ENCODE measurements around the gene MX2.
"Not testable (repeated sequence)": the region's sequence is repeated elsewhere in the genome, so short reads cannot be mapped to it uniquely, and the experiment has no call there.

Gene MX2

DNA sequence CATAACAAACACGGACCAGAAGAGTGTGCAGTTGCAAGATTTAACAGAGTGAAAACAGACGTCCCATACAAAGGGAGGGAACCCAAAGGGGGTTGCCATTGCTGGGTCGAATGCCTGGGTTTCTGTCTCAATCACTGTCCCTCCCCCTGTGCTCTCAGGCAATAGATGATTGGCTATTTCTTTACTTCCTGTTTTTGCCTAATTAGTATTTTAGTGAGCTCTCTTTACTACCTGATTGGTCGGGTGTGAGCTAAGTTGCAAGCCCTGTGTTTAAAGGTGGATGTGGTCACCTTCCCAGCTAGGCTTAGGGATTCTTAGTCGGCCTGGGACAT, 61.4 kb downstream of the MX2 start:
- H3K27ac ChIP-seq (ENCODE audit: low read depth, low read length); H3K9ac ChIP-seq (ENCODE audit: low read depth in 1 of 2, low read length in 2 of 2); H3K36me3 ChIP-seq (ENCODE audit: control insufficient read depth in 1 of 2, insufficient read depth in 2 of 2, low read length in 2 of 2); H3K4me3 ChIP-seq (ENCODE audit: low read depth in 1 of 2, low read length in 2 of 2); H3K9me3 ChIP-seq (ENCODE audit: control insufficient read depth in 1 of 2, low read length in 2 of 2); H3K27me3 ChIP-seq (ENCODE audit: control insufficient read depth in 1 of 2, insufficient read depth in 2 of 2, low read length in 2 of 2): not testable (repeated sequence)
- H3K4me1 ChIP-seq (ENCODE audit: control insufficient read depth in 1 of 2, insufficient read depth in 2 of 2, low read length in 2 of 2) = peaks cover 8 to 20% of the 10 kb centered on the region in 2 donors

DNA sequence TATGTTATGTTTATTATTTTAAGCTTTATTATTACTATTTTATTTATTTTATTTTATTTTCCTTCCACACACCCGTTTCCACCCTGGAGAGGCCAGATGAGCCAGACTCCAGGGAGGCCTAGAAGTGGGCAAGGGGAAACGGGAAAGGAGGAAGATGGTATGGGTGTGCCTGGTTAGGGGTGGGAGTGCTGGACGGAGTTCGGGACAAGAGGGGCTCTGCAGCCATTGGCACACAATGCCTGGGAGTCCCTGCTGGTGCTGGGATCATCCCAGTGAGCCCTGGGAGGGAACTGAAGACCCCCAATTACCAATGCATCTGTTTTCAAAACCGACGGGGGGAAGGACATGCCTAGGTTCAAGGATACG, 63.7 kb downstream of the MX2 start:
- peak overlapping the region; percentile 50 to 89 for H3K9ac ChIP-seq (ENCODE audit: low read depth in 1 of 2, low read length in 2 of 2)
- no peaks in the 10 kb centered on the region for H3K9me3 ChIP-seq (ENCODE audit: control insufficient read depth in 1 of 2, low read length in 2 of 2)
- H3K27ac ChIP-seq (ENCODE audit: low read depth, low read length) = peak overlapping the region; percentile 53
- H3K4me1 ChIP-seq (ENCODE audit: control insufficient read depth in 1 of 2, insufficient read depth in 2 of 2, low read length in 2 of 2) = peaks cover 8 to 15% of the 10 kb centered on the region in 2 donors
- H3K36me3 ChIP-seq (ENCODE audit: control insufficient read depth in 1 of 2, insufficient read depth in 2 of 2, low read length in 2 of 2) = peaks cover 12 to 19% of the 10 kb centered on the region in 2 donors
- H3K27me3 ChIP-seq (ENCODE audit: control insufficient read depth in 1 of 2, insufficient read depth in 2 of 2, low read length in 2 of 2) = no peaks in the 10 kb centered on the region
- H3K4me3 ChIP-seq (ENCODE audit: low read depth in 1 of 2, low read length in 2 of 2) = peak overlapping the region; percentile 65 to 86

DNA sequence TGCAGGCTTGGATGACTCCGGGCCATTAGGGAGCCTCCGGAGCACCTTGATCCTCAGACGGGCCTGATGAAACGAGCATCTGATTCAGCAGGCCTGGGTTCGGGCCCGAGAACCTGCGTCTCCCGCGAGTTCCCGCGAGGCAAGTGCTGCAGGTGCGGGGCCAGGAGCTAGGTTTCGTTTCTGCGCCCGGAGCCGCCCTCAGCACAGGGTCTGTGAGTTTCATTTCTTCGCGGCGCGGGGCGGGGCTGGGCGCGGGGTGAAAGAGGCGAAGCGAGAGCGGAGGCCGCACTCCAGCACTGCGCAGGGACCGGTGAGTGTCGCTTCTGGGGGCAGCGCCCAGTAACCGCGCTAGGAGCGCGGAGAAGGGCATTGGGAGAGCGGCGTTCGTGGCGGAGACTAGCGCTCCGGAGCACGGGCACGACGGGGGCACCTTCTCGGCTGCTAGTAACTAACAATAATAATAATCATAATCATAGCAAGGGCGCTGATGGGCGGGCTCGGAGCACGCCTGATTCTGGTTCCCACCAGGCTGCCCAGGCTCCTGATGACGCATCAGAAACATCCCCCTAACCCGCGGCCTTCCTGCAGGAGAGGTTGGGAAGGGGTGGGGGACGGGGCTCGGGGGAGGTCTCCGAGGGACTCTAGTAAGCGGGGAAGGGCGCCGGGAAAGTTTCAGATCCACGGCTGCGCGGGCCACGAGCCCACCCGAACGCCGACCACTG, 64.3 kb downstream of the MX2 start, which contains the start of gene MX1:
TSS of gene MX1 (plus strand) at position 286 of the 722 bp plus-strand sequence. CDS start 5,832 bp downstream, outside the sequence.
- peak within 1 kb of the TSS; percentile 65 to 86 for H3K4me3 ChIP-seq (ENCODE audit: low read depth in 1 of 2, low read length in 2 of 2)
- peaks cover 8 to 12% of the 10 kb centered on the region in 2 donors for H3K4me1 ChIP-seq (ENCODE audit: control insufficient read depth in 1 of 2, insufficient read depth in 2 of 2, low read length in 2 of 2)
- peak within 1 kb of the TSS; percentile 53 for H3K27ac ChIP-seq (ENCODE audit: low read depth, low read length)
- no peaks in the 10 kb centered on the region for H3K9me3 ChIP-seq (ENCODE audit: control insufficient read depth in 1 of 2, low read length in 2 of 2)
- H3K9ac ChIP-seq (ENCODE audit: low read depth in 1 of 2, low read length in 2 of 2) = peak within 1 kb of the TSS; percentile 50 to 89
- peaks cover 12 to 24% of the 10 kb centered on the region in 2 donors for H3K36me3 ChIP-seq (ENCODE audit: control insufficient read depth in 1 of 2, insufficient read depth in 2 of 2, low read length in 2 of 2)
- H3K27me3 ChIP-seq (ENCODE audit: control insufficient read depth in 1 of 2, insufficient read depth in 2 of 2, low read length in 2 of 2) = no peaks in the 10 kb centered on the region

DNA sequence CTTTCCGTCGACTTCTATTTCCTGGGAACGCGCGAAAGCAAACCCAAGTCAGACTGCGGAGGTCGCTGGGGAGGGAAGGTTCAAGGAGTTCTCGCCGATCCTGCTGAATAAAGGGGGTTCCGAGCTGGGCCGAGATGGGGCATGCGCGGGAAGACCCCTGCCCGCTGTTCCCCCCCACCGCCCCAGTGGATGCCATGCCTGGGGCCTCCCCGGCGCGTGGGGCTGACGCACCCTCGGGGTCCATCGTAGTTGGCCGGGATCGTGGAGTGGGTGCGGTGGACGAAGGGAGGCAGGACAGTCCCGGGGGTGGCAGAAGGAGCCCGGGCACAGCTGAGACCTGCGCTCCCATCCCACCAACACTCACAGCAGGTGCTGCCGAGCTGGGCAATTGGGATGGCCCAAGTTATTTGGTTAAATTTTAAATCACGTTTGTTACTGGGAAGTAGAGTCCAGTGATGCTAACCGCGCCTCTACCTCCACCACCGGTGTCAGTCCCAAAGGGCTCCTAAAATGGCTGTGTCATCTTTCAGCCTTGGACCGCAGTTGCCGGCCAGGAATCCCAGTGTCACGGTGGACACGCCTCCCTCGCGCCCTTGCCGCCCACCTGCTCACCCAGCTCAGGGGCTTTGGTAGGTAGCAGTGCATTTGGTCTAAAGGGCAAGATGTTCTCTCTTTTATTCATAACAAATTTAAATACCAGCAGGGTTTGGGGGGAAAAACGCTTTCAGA, 65.0 kb downstream of the MX2 start:
- Histone ChIP-seq H3K27ac (ENCODE audit: low read depth, low read length) (no peak overlapping the region), H3K4me3 (ENCODE audit: low read depth in 1 of 2, low read length in 2 of 2) (peak overlapping the region; percentile 65 to 86), H3K36me3 (ENCODE audit: control insufficient read depth in 1 of 2, insufficient read depth in 2 of 2, low read length in 2 of 2) (peaks cover 12 to 30% of the 10 kb centered on the region in 2 donors), H3K4me1 (ENCODE audit: control insufficient read depth in 1 of 2, insufficient read depth in 2 of 2, low read length in 2 of 2) (peaks cover 10 to 14% of the 10 kb centered on the region in 2 donors), H3K9ac (ENCODE audit: low read depth in 1 of 2, low read length in 2 of 2) (peak overlapping the region; percentile 50 to 89), H3K27me3 (ENCODE audit: control insufficient read depth in 1 of 2, insufficient read depth in 2 of 2, low read length in 2 of 2) (no peaks in the 10 kb centered on the region), H3K9me3 (ENCODE audit: control insufficient read depth in 1 of 2, low read length in 2 of 2) (no peaks in the 10 kb centered on the region)

DNA sequence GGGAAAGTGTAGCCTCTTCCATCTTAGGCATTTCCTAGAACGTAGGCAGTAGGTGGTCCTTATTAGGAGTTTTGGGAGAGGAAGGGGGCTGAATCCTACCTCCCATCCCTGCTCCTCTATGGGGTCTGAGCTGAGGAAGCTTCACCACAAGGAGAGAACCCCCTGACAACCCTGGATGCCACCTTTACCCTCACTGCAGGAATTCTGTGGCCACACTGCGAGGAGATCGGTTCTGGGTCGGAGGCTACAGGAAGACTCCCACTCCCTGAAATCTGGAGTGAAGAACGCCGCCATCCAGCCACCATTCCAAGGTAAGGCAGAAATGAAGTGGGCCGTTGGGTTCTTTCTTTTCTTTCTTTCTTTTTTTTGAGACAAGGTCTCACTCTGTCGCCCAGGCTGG, 65.7 kb downstream of the MX2 start:
- peaks cover 16 to 20% of the 10 kb centered on the region in 2 donors for H3K4me1 ChIP-seq (ENCODE audit: control insufficient read depth in 1 of 2, insufficient read depth in 2 of 2, low read length in 2 of 2)
- H3K9me3 ChIP-seq (ENCODE audit: control insufficient read depth in 1 of 2, low read length in 2 of 2) = no peaks in the 10 kb centered on the region
- no peak overlapping the region for H3K4me3 ChIP-seq (ENCODE audit: low read depth in 1 of 2, low read length in 2 of 2)
- H3K27ac ChIP-seq (ENCODE audit: low read depth, low read length) = no peak overlapping the region
- no peaks in the 10 kb centered on the region for H3K27me3 ChIP-seq (ENCODE audit: control insufficient read depth in 1 of 2, insufficient read depth in 2 of 2, low read length in 2 of 2)
- H3K36me3 ChIP-seq (ENCODE audit: control insufficient read depth in 1 of 2, insufficient read depth in 2 of 2, low read length in 2 of 2) = peaks cover 12 to 37% of the 10 kb centered on the region in 2 donors
- no peak overlapping the region for H3K9ac ChIP-seq (ENCODE audit: low read depth in 1 of 2, low read length in 2 of 2)

DNA sequence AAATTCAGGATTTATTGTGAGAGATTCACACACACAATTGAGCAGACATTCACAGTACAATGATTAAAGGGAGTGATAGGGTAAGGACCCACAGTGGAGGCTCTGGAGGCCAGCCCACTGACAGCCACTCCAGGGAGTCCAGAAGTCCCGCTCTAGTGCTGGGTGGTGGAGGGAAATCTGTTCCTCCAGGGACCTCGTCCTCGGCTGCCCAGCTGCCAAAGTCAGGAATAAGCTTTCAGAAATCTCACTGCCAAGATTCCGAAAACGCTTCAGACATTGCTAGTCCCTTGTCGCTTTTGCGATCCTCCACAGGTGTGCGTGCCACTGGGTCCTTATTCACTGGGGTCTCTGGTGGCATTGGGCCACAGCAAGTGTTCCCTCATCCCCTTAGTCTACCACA, 66.5 kb downstream of the MX2 start:
- Histone ChIP-seq H3K9ac (ENCODE audit: low read depth in 1 of 2, low read length in 2 of 2) (no peak overlapping the region), H3K36me3 (ENCODE audit: control insufficient read depth in 1 of 2, insufficient read depth in 2 of 2, low read length in 2 of 2) (peaks cover 15 to 44% of the 10 kb centered on the region in 2 donors), H3K4me3 (ENCODE audit: low read depth in 1 of 2, low read length in 2 of 2) (no peak overlapping the region), H3K4me1 (ENCODE audit: control insufficient read depth in 1 of 2, insufficient read depth in 2 of 2, low read length in 2 of 2) (peaks cover 22 to 26% of the 10 kb centered on the region in 2 donors), H3K27me3 (ENCODE audit: control insufficient read depth in 1 of 2, insufficient read depth in 2 of 2, low read length in 2 of 2) (no peaks in the 10 kb centered on the region), H3K27ac (ENCODE audit: low read depth, low read length) (no peak overlapping the region), H3K9me3 (ENCODE audit: control insufficient read depth in 1 of 2, low read length in 2 of 2) (no peaks in the 10 kb centered on the region)

DNA sequence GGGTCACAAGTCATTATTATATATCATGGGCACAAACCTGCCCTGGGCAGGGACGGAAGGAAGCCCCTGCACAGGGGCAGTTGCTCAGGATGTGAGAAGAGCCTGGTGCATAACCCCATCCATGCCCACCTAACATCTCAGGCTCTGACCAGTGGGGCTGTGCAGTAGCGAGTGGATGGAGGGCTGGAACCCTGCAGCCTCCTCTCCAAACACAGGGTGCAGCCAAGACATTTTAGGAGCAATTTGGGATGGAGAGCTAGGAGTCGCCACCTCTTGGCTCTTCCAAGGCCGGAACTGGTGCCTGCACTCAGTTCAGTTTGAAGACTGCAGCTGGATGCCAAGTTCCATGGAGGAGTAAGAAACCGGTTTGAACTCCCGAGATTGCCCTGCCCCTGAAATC, 67.0 kb downstream of the MX2 start:
- Histone ChIP-seq H3K9me3 (ENCODE audit: control insufficient read depth in 1 of 2, low read length in 2 of 2) (no peaks in the 10 kb centered on the region), H3K27ac (ENCODE audit: low read depth, low read length) (no peak overlapping the region), H3K4me1 (ENCODE audit: control insufficient read depth in 1 of 2, insufficient read depth in 2 of 2, low read length in 2 of 2) (peaks cover 22 to 26% of the 10 kb centered on the region in 2 donors), H3K36me3 (ENCODE audit: control insufficient read depth in 1 of 2, insufficient read depth in 2 of 2, low read length in 2 of 2) (peaks cover 18 to 50% of the 10 kb centered on the region in 2 donors), H3K27me3 (ENCODE audit: control insufficient read depth in 1 of 2, insufficient read depth in 2 of 2, low read length in 2 of 2) (no peaks in the 10 kb centered on the region), H3K4me3 (ENCODE audit: low read depth in 1 of 2, low read length in 2 of 2) (no peak overlapping the region), H3K9ac (ENCODE audit: low read depth in 1 of 2, low read length in 2 of 2) (no peak overlapping the region)

DNA sequence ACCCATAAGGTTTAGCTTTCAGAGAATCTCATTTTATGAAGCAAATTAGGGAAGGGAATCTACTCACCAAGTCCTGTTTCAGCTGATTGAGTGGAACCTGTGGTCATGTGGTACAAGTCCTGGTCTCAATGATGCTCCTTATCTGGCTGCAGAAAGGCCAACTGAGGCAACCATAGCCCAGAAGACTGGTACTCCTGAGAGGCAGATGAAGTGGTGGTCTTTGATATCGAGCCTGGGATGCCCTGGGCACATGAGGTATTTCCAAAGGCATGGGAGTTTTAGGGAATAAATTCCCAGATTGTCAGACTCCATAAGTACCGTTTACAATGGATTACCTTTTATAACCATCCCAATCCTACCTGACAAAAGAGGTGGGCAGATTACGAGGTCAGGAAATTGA, 67.5 kb downstream of the MX2 start:
- no peak overlapping the region for H3K9ac ChIP-seq (ENCODE audit: low read depth in 1 of 2, low read length in 2 of 2)
- H3K27me3 ChIP-seq (ENCODE audit: control insufficient read depth in 1 of 2, insufficient read depth in 2 of 2, low read length in 2 of 2) = no peaks in the 10 kb centered on the region
- no peak overlapping the region for H3K27ac ChIP-seq (ENCODE audit: low read depth, low read length)
- H3K9me3 ChIP-seq (ENCODE audit: control insufficient read depth in 1 of 2, low read length in 2 of 2) = no peaks in the 10 kb centered on the region
- H3K4me1 ChIP-seq (ENCODE audit: control insufficient read depth in 1 of 2, insufficient read depth in 2 of 2, low read length in 2 of 2) = peaks cover 22 to 26% of the 10 kb centered on the region in 2 donors
- peaks cover 21 to 50% of the 10 kb centered on the region in 2 donors for H3K36me3 ChIP-seq (ENCODE audit: control insufficient read depth in 1 of 2, insufficient read depth in 2 of 2, low read length in 2 of 2)
- no peak overlapping the region for H3K4me3 ChIP-seq (ENCODE audit: low read depth in 1 of 2, low read length in 2 of 2)

DNA sequence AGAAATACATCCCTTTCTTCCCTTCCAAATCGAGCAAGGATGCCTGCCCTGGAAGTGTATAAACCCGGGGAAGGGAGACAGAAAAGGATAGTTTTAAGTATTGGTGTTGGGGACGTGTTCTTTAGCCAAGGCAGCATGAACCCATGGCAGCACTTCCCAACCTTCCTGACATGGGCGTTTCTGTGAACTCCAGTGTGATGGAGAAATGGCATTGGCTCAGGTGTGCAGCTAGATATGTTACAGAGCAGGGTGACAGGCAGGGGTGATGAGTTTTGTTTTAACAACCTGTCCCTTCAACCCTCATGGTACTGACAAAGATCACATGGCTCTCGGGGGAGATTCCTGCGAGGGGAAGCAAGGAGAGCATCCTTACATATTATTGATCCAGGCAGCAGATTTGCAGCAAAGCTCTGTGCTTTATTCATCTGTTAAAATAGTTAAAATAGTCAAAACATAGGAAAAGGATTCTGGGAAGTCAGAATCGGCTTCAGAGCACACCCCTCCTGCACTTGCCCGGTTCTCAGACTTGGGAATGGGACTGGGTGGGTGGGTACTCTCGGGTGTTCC, 68.2 kb downstream of the MX2 start:
- Histone ChIP-seq H3K9me3 (ENCODE audit: control insufficient read depth in 1 of 2, low read length in 2 of 2) (no peaks in the 10 kb centered on the region), H3K27me3 (ENCODE audit: control insufficient read depth in 1 of 2, insufficient read depth in 2 of 2, low read length in 2 of 2) (no peaks in the 10 kb centered on the region), H3K36me3 (ENCODE audit: control insufficient read depth in 1 of 2, insufficient read depth in 2 of 2, low read length in 2 of 2) (peaks cover 21 to 55% of the 10 kb centered on the region in 2 donors), H3K9ac (ENCODE audit: low read depth in 1 of 2, low read length in 2 of 2) (no peak overlapping the region), H3K27ac (ENCODE audit: low read depth, low read length) (no peak overlapping the region), H3K4me3 (ENCODE audit: low read depth in 1 of 2, low read length in 2 of 2) (no peak overlapping the region), H3K4me1 (ENCODE audit: control insufficient read depth in 1 of 2, insufficient read depth in 2 of 2, low read length in 2 of 2) (peaks cover 22 to 26% of the 10 kb centered on the region in 2 donors)

All from duodenal mucosa (tissue), 2 donors.